ELF-1 (cell line): ENCODE results near the gene MUSTN1.

ENCODE experiments used
- DNase-seq: peaks from one replicate; pipeline ENCODE4 v3.0.0-alpha.2; 2016; ENCODE audit warnings: low read depth, low spot score

MUSTN1 gene

GRCh38 chr3:52786330-52787215 lies 48.2 kb downstream of the MUSTN1 start:
- DNase-seq, result no peak

GRCh38 chr3:52784931-52785590 lies 49.8 kb downstream of the MUSTN1 start:
- DNase-seq, result no peak

DNA sequence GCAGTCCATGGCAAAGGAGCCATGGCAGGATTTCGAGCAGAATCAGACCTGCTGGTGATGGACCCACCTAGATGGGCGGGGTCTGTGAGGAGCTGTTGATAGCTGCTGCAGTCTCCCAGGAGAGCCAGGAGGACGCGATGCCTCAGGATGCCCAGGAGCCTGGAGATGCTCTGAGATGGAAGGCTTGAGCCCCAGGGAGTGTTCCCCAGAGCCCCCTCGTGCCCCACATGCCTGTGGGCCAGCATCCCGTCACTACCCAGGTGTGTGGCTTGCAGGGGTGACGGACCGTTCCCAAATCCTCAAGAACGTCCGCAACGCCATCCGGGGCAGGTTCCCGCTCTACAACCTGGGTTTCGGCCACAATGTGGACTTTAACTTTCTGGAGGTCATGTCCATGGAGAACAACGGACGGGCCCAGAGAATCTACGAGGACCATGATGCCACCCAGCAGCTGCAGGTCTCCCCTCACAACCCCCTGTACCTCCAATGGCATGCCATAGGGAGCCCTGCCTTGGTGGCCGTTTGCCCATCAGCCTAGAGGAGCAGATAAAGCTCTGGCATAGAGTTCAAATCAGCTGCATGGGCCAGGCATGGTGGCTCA lies 50.7 kb downstream of the MUSTN1 start:
- no peak for DNase-seq

- no peak for DNase-seq
Observed at GRCh38 chr3:52783211-52783555, 51.6 kb downstream of the MUSTN1 start.
